LNCaP clone FGC (cell line): ENCODE data around the gene PRR15L.
"Not testable (repeated sequence)": the region's sequence is repeated elsewhere in the genome, so short reads cannot be mapped to it uniquely, and the experiment has no call there.

Experiments
- DNase-seq: peaks from one replicate; pipeline ENCODE4 v3.0.0-alpha.2; 2011; ENCODE audit warnings: low read depth
- H3K4me3 ChIP-seq: 2 replicates; pipeline ENCODE4 v1.5.1; 2011; ENCODE audit warnings: mild to moderate bottlenecking, low read depth, low read length, control low read depth
- CTCF ChIP-seq: IDR thresholded peaks from 2 replicates; pipeline ENCODE4 v1.5.1; 2012; ENCODE audit warnings: mild to moderate bottlenecking; ENCODE audit not compliant: control insufficient read depth, insufficient read depth; ENCODE audit errors: extremely low read depth

PRR15L gene

GRCh38 chr17:47927821-47928400 is 29.8 kb downstream of the PRR15L start:
- no peak for DNase-seq
- no peak overlapping the region for H3K4me3 ChIP-seq
- TF ChIP-seq CTCF, result no peak

- DNase-seq, result no peak
- H3K4me3 ChIP-seq, result no peak overlapping the region
- TF ChIP-seq CTCF, result no peak
Observed at GRCh38 chr17:47925678-47925988, 32.0 kb downstream of the PRR15L start.

GRCh38 chr17:47924785-47925677 is 32.7 kb downstream of the PRR15L start:
- H3K4me3 ChIP-seq, result no peak overlapping the region
- no peak for DNase-seq
- TF ChIP-seq CTCF, result no peak

- not testable (repeated sequence) for H3K4me3 ChIP-seq, DNase-seq
Observed at GRCh38 chr17:47919889-47920288, 37.8 kb downstream of the PRR15L start.

- no peak for DNase-seq
- H3K4me3 ChIP-seq, result no peak overlapping the region
- no peak for TF ChIP-seq CTCF
Observed at GRCh38 chr17:47918991-47919390, 38.7 kb downstream of the PRR15L start.

GRCh38 chr17:47918006-47918405 is 39.7 kb downstream of the PRR15L start:
- DNase-seq, result no peak
- H3K4me3 ChIP-seq, result no peak overlapping the region
- no peak for TF ChIP-seq CTCF

GRCh38 chr17:47917581-47917980 is 40.1 kb downstream of the PRR15L start:
- no peak overlapping the region for H3K4me3 ChIP-seq
- DNase-seq, result no peak
- no peak for TF ChIP-seq CTCF
